Astrocyte of the cerebellum (primary cell): ENCODE measurements around the gene RNF212.
"Not testable (repeated sequence)": the region's sequence is repeated elsewhere in the genome, so short reads cannot be mapped to it uniquely, and the experiment has no call there.

Experiments
- DNase-seq: peaks from one replicate; pipeline ENCODE4 v3.0.0-alpha.2; 2011; ENCODE audit warnings: low read depth
- H3K4me3 ChIP-seq: 2 replicates; pipeline ENCODE4 v1.5.1; 2011; ENCODE audit warnings: mild to moderate bottlenecking, low read depth, low read length, moderate library complexity
- CTCF ChIP-seq: IDR thresholded peaks from 2 replicates; pipeline ENCODE4 v1.5.1; 2012; ENCODE audit warnings: low read length, low read depth, moderate library complexity, mild to moderate bottlenecking; ENCODE audit errors: missing control alignments
- in situ Hi-C: cut with HindIII; loops from 2 replicates; pipeline ENCODE4 v1.10.0; 2017; ENCODE audit warnings: low sequenced_read_pairs

Gene RNF212

GRCh38 chr4:1057403-1057745 lies 56.0 kb downstream of the RNF212 start:
- no peak overlapping the region for H3K4me3 ChIP-seq
- TF ChIP-seq CTCF = no peak
- no peak for DNase-seq
- in situ Hi-C loops = loop anchor here (10.0 kb wide), 1 partner anchor 47 kb away; no protein-coding TSS in a partner anchor

GRCh38 chr4:1056671-1057402 lies 56.5 kb downstream of the RNF212 start:
- no peak for DNase-seq
- in situ Hi-C loops = loop anchor here (10.0 kb wide), 1 partner anchor 48 kb away; no protein-coding TSS in a partner anchor
- no peak for TF ChIP-seq CTCF
- no peak overlapping the region for H3K4me3 ChIP-seq

GRCh38 chr4:1055721-1056590 lies 57.4 kb downstream of the RNF212 start:
- no peak overlapping the region for H3K4me3 ChIP-seq
- TF ChIP-seq CTCF = no peak
- no peak for DNase-seq
- in situ Hi-C loops = loop anchor here (10.0 kb wide), 1 partner anchor 49 kb away; no protein-coding TSS in a partner anchor

- DNase-seq, H3K4me3 ChIP-seq: not testable (repeated sequence)
- in situ Hi-C loops = loop anchor here (10.0 kb wide), 1 partner anchor 50 kb away; no protein-coding TSS in a partner anchor
These were observed 58.1 kb downstream of the RNF212 start for GRCh38 chr4:1055243-1055701.

GRCh38 chr4:1054696-1055242 lies 58.6 kb downstream of the RNF212 start:
- not testable (repeated sequence) for H3K4me3 ChIP-seq, DNase-seq
- in situ Hi-C loops = loop anchor here (10.0 kb wide), 1 partner anchor 50 kb away; no protein-coding TSS in a partner anchor

- H3K4me3 ChIP-seq, DNase-seq: not testable (repeated sequence)
- in situ Hi-C loops = loop anchor here (10.0 kb wide), 1 partner anchor 51 kb away; no protein-coding TSS in a partner anchor
These were observed 59.5 kb downstream of the RNF212 start for GRCh38 chr4:1053891-1054290.

GRCh38 chr4:1053080-1053661 lies 60.2 kb downstream of the RNF212 start:
- in situ Hi-C loops = loop anchor here (10.0 kb wide), 1 partner anchor 52 kb away; no protein-coding TSS in a partner anchor
- no peak overlapping the region for H3K4me3 ChIP-seq
- TF ChIP-seq CTCF = no peak
- DNase-seq = no peak
